ENCODE measurements around the gene FZD7. TPM values are rescaled to one million over a fixed set of nuclear protein-coding genes. Genes with fewer than 3 reads are reported as not detected.

FZD7 gene
- total and polyA plus RNA-seq, 2 experiments from 2014 or later: 9.4 to 21.8 TPM

GRCh38 chr2:201987426-201987825 lies 46.2 kb upstream of the FZD7 start:
- Histone ChIP-seq H3K4me3 (no peak overlapping the region), H3K9me3 (ENCODE audit: low read depth) (no peaks in the 10 kb centered on the region), H3K36me3 (no peaks in the 10 kb centered on the region), H3K27ac (no peak overlapping the region), H3K27me3 (peaks cover 18% of the 10 kb centered on the region), H3K4me1 (ENCODE audit: low read depth) (no peaks in the 10 kb centered on the region)
- no peak for TF ChIP-seq CTCF (IDR thresholded peaks at IDR 0.05; ENCODE audit: low read depth, low read length)
- no peak for DNase-seq (ENCODE audit: low read depth in 1 of 2, low spot score in 1 of 2)

- no peaks in the 10 kb centered on the region for H3K4me1 ChIP-seq (ENCODE audit: low read depth)
- H3K4me3 ChIP-seq: no peak overlapping the region
- H3K27me3 ChIP-seq: peaks cover 16% of the 10 kb centered on the region
- no peaks in the 10 kb centered on the region for H3K36me3 ChIP-seq
- no peak for DNase-seq (ENCODE audit: low read depth in 1 of 2, low spot score in 1 of 2)
- no peak overlapping the region for H3K27ac ChIP-seq
- H3K9me3 ChIP-seq (ENCODE audit: low read depth): no peaks in the 10 kb centered on the region
- TF ChIP-seq CTCF (IDR thresholded peaks at IDR 0.05; ENCODE audit: low read depth, low read length): no peak
Observed at GRCh38 chr2:201990069-201990468, 43.6 kb upstream of the FZD7 start.

GRCh38 chr2:201992960-201993359 lies 40.7 kb upstream of the FZD7 start:
- no peak overlapping the region for H3K27ac ChIP-seq
- no peaks in the 10 kb centered on the region for H3K4me1 ChIP-seq (ENCODE audit: low read depth)
- no peaks in the 10 kb centered on the region for H3K9me3 ChIP-seq (ENCODE audit: low read depth)
- H3K4me3 ChIP-seq: no peak overlapping the region
- peaks cover 29% of the 10 kb centered on the region for H3K27me3 ChIP-seq
- DNase-seq (ENCODE audit: low read depth in 1 of 2, low spot score in 1 of 2): no peak
- H3K36me3 ChIP-seq: no peaks in the 10 kb centered on the region
- no peak for TF ChIP-seq CTCF (IDR thresholded peaks at IDR 0.05; ENCODE audit: low read depth, low read length)

GRCh38 chr2:201994973-201995638 lies 38.5 kb upstream of the FZD7 start:
- H3K9me3 ChIP-seq (ENCODE audit: low read depth): no peaks in the 10 kb centered on the region
- H3K27ac ChIP-seq: no peak overlapping the region
- H3K4me3 ChIP-seq: no peak overlapping the region
- peaks cover 41% of the 10 kb centered on the region for H3K27me3 ChIP-seq
- no peaks in the 10 kb centered on the region for H3K36me3 ChIP-seq
- DNase-seq (ENCODE audit: low read depth in 1 of 2, low spot score in 1 of 2): no peak
- TF ChIP-seq CTCF (IDR thresholded peaks at IDR 0.05; ENCODE audit: low read depth, low read length): no peak
- H3K4me1 ChIP-seq (ENCODE audit: low read depth): no peaks in the 10 kb centered on the region

GRCh38 chr2:201996006-201996405 lies 37.6 kb upstream of the FZD7 start:
- no peaks in the 10 kb centered on the region for H3K4me1 ChIP-seq (ENCODE audit: low read depth)
- TF ChIP-seq CTCF (IDR thresholded peaks at IDR 0.05; ENCODE audit: low read depth, low read length): no peak
- H3K27ac ChIP-seq: no peak overlapping the region
- no peaks in the 10 kb centered on the region for H3K9me3 ChIP-seq (ENCODE audit: low read depth)
- H3K27me3 ChIP-seq: peaks cover 43% of the 10 kb centered on the region
- DNase-seq (ENCODE audit: low read depth in 1 of 2, low spot score in 1 of 2): no peak
- H3K36me3 ChIP-seq: no peaks in the 10 kb centered on the region
- H3K4me3 ChIP-seq: no peak overlapping the region
